DOHH2 (cell line): ENCODE measurements around the gene GPR183.

Source experiments
- CTCF ChIP-seq: fragments of 200-600 bp; sonication (generic); IDR thresholded peaks from one replicate; pipeline ENCODE4 v1.5.1; 2014; ENCODE audit warnings: antibody characterized with exemption, mild to moderate bottlenecking, low read depth, low read length; ENCODE audit not compliant: poor library complexity, severe bottlenecking
- EZH2phosphoT487 ChIP-seq: fragments of 200-600 bp; sonication (generic); IDR thresholded peaks from 2 replicates; pipeline ENCODE4 v1.6.1; 2017; ENCODE audit warnings: borderline replicate concordance, mild to moderate bottlenecking, antibody characterized with exemption, low read length, moderate library complexity, mixed read lengths

- no peak for TF ChIP-seq CTCF
- TF ChIP-seq EZH2phosphoT487, result no peak
Observed at GRCh38 chr13:99264051-99264450, 43.1 kb downstream of the GPR183 start.
